K562 (cell line): ENCODE results near the gene ENOSF1. TPM values are rescaled to one million over a fixed set of nuclear protein-coding genes. Genes with fewer than 3 reads are reported as not detected.

Experiments used
- ATAC-seq: fragments of 200-7000 bp; cut with Tn5 transposase; 3 replicates; pipeline ENCODE4 v1.9.1; 2020; ENCODE audit warnings: moderate library complexity
- BruUV-seq: library from RNA; stranded (reverse); fragments of 400-500 nt; replicated peaks from 2 replicates; lab custom pipeline; 2021; lab: Mats Ljungman, UMichigan
- CTCF ChIA-PET: fragments of 300-600 bp; formaldehyde crosslinking; extraction: SDS; loops from one replicate; lab custom pipeline; 2021; ENCODE audit warnings: low intra/inter-chr PET ratio; lab: Yijun Ruan, JAX
- POLR2A ChIA-PET: fragments of 300-600, 350-650 bp; sonication (Branson Sonifier 250); formaldehyde crosslinking; extraction: SDS; loops from one replicate; lab custom pipeline; 2021; ENCODE audit warnings: antibody characterized with exemption, inconsistent platforms; lab: Yijun Ruan, JAX
- DNase-seq, 4 experiments: peaks; one replicate each; pipeline versions ENCODE4 v3.0.0 to v3.0.0-alpha.2; 2011 to 2018; ENCODE audit warnings: low spot score in 3 of 4, mixed read lengths in 3 of 4; ENCODE audit errors: extremely low read depth in 1 of 4
- FAIRE-seq: peaks from 2 replicates; lab custom pipeline; 2011; peaks lifted over from hg19 to GRCh38; lab: Jason Lieb, UNC
- H2AFZ ChIP-seq: 2 replicates; pipeline ENCODE4 v1.6.0; 2011; ENCODE audit warnings: low read depth, low read length, control low read depth, inconsistent platforms
- H3K27ac ChIP-seq: fragments of 200-600 bp; 3 replicates; pipeline ENCODE4 v1.8.0; 2011; ENCODE audit warnings: low read depth, mild to moderate bottlenecking, control low read depth, inconsistent platforms, low read length, moderate library complexity, mixed read lengths; ENCODE audit errors: extremely low read depth
- H3K27me3 ChIP-seq, 2 experiments: fragments of 300-600 bp in 1 of 2; 2 replicates in 1 of 2; 3 replicates in 1 of 2; pipeline versions ENCODE4 v1.6.0 to v1.8.0; 2011; ENCODE audit warnings: inconsistent platforms in 2 of 2, low read length in 2 of 2, mild to moderate bottlenecking in 1 of 2, mixed read lengths in 1 of 2, moderate library complexity in 1 of 2; ENCODE audit not compliant: control insufficient read depth in 2 of 2, insufficient read depth in 2 of 2
- H3K36me3 ChIP-seq: fragments of 300-600 bp; 3 replicates; pipeline ENCODE4 v1.8.0; 2011; ENCODE audit warnings: mild to moderate bottlenecking, low read length, inconsistent platforms; ENCODE audit not compliant: control insufficient read depth, insufficient read depth
- H3K4me1 ChIP-seq, 2 experiments: fragments of 200-600 bp in 1 of 2; replicated peaks in 1 of 2; 2 replicates in 1 of 2; 3 replicates in 1 of 2; pipeline versions ENCODE4 v1.5.1 to v1.8.0; 2011; ENCODE audit warnings: inconsistent platforms in 2 of 2, low read length in 2 of 2, mild to moderate bottlenecking in 1 of 2, mixed read lengths in 1 of 2, moderate library complexity in 1 of 2; ENCODE audit not compliant: control insufficient read depth in 2 of 2, insufficient read depth in 2 of 2
- H3K4me2 ChIP-seq: 2 replicates; pipeline ENCODE4 v1.6.1; 2011; ENCODE audit warnings: low read length, control low read depth, inconsistent platforms, mixed read lengths; ENCODE audit not compliant: insufficient read depth
- H3K4me3 ChIP-seq: fragments of 200-600 bp; sonication (generic), shearing (Covaris generic); 2 replicates; pipeline ENCODE4 v1.5.1; 2016; ENCODE audit warnings: control low read depth, inconsistent platforms
- H3K79me2 ChIP-seq: fragments of 200-600 bp; 3 replicates; pipeline ENCODE4 v1.8.0; 2011; ENCODE audit warnings: low read length, inconsistent platforms; ENCODE audit not compliant: control insufficient read depth, insufficient read depth
- H3K9ac ChIP-seq, 2 experiments: 2 replicates each; pipeline versions ENCODE4 v1.6.0 to v1.6.1; 2011; ENCODE audit warnings: low read depth in 2 of 2, low read length in 2 of 2, control low read depth in 1 of 2, inconsistent platforms in 1 of 2, mild to moderate bottlenecking in 1 of 2, mixed read lengths in 1 of 2; ENCODE audit not compliant: insufficient read depth in 1 of 2
- H3K9me1 ChIP-seq: one replicate; pipeline ENCODE4 v1.6.0; 2011; ENCODE audit warnings: inconsistent platforms, mild to moderate bottlenecking, low read length, moderate library complexity; ENCODE audit not compliant: control insufficient read depth, insufficient read depth
- H3K9me3 ChIP-seq: replicated peaks from 2 replicates; pipeline ENCODE4 v1.5.1; 2011; ENCODE audit warnings: low read depth, low read length, inconsistent platforms; ENCODE audit not compliant: control insufficient read depth, insufficient read depth
- H4K20me1 ChIP-seq: replicated peaks from 2 replicates; pipeline ENCODE4 v1.6.1; 2011; ENCODE audit warnings: low read length, inconsistent platforms, mixed read lengths; ENCODE audit not compliant: control insufficient read depth, insufficient read depth
- ARNT ChIP-seq, 2 experiments: fragments of 450-650 bp; IDR thresholded peaks; 2 replicates each; pipeline ENCODE4 v1.6.1; 2016; ENCODE audit warnings: mild to moderate bottlenecking in 1 of 2
- FOXK2 ChIP-seq, 2 experiments: fragments of 450-650 bp; IDR thresholded peaks in 1 of 2; conservative IDR thresholded peaks in 1 of 2; 2 replicates each; pipeline ENCODE4 v1.6.1; 2016; ENCODE audit warnings: low read depth in 2 of 2, mild to moderate bottlenecking in 1 of 2
- ID3 ChIP-seq, 2 experiments: fragments of 250-450 bp in 1 of 2; fragments of 450-650 bp in 1 of 2; sonication (Bioruptor Pico) in 1 of 2; IDR thresholded peaks; 2 replicates each; pipeline versions ENCODE4 v1.6.1 to v1.8.0; 2016 to 2021; ENCODE audit warnings: mild to moderate bottlenecking in 2 of 2, moderate library complexity in 2 of 2, missing compliant biosample characterization in 1 of 2, missing genetic modification characterization in 1 of 2
- IRF1 ChIP-seq: sonication (generic); formaldehyde crosslinking; IDR thresholded peaks from 2 replicates; pipeline ENCODE4 v1.8.0; 2022; ENCODE audit warnings: missing genetic modification reagents, mild to moderate bottlenecking, borderline replicate concordance
- MECOM ChIP-seq: fragments of 250-450 bp; sonication (Bioruptor Pico); IDR thresholded peaks from 2 replicates; pipeline ENCODE4 v1.8.0; 2022; ENCODE audit warnings: inconsistent platforms
- MIER1 ChIP-seq: fragments of 450-650 bp; IDR thresholded peaks from 2 replicates; pipeline ENCODE4 v1.6.1; 2016; ENCODE audit warnings: antibody characterized with exemption, mild to moderate bottlenecking, low read depth
- NFIC ChIP-seq: fragments of 450-650 bp; IDR thresholded peaks from 2 replicates; pipeline ENCODE4 v1.6.1; 2017; ENCODE audit warnings: mild to moderate bottlenecking, inconsistent platforms
- PRDM10 ChIP-seq: fragments of 450-650 bp; IDR thresholded peaks from 2 replicates; pipeline ENCODE4 v1.6.1; 2018; ENCODE audit not compliant: partially characterized antibody
- RBM34 ChIP-seq: fragments of 200-400 bp; formaldehyde crosslinking; IDR thresholded peaks from 2 replicates; pipeline ENCODE4 v1.6.1; 2018; ENCODE audit warnings: low read length, borderline replicate concordance; ENCODE audit not compliant: insufficient read depth
- STAT5A ChIP-seq: IDR thresholded peaks from 2 replicates; pipeline ENCODE4 v1.6.1; 2012; ENCODE audit warnings: low read length, inconsistent platforms, borderline replicate concordance
- XRCC4 ChIP-seq: IDR thresholded peaks from one replicate; pipeline ENCODE4 v1.6.1; 2011; ENCODE audit not compliant: insufficient read depth, insufficient read length; ENCODE audit errors: extremely low read depth
- ZNF143 ChIP-seq: sonication (generic); formaldehyde crosslinking; IDR thresholded peaks from 2 replicates; pipeline ENCODE4 v1.9.0; 2022; ENCODE audit warnings: mild to moderate bottlenecking, missing genetic modification reagents
- ZNF253 ChIP-seq: fragments of 250-450 bp; sonication (Bioruptor Pico); conservative IDR thresholded peaks from 2 replicates; pipeline ENCODE4 v1.6.1; 2021; ENCODE audit warnings: mild to moderate bottlenecking
- ZNF324 ChIP-seq: fragments of 250-450 bp; sonication (Bioruptor Pico); IDR thresholded peaks from 2 replicates; pipeline ENCODE4 v1.4.0; 2020; ENCODE audit warnings: mild to moderate bottlenecking
- ZNF408 ChIP-seq: fragments of 250-450 bp; sonication (Bioruptor Pico); IDR thresholded peaks from 2 replicates; pipeline ENCODE4 v1.4.0; 2020; ENCODE audit warnings: low read depth, mild to moderate bottlenecking, moderate library complexity
- whole genome bisulfite sequencing: fragments of 100-300 bp; shearing (Covaris generic); methylation state at CpG from one replicate; pipeline ENCODE4 v1.1.6; 2016; ENCODE audit warnings: low coverage, mixed read lengths; ENCODE audit not compliant: insufficient coverage; ENCODE audit errors: missing lambda C conversion rate; 5-methylcytosine and 5-hydroxymethylcytosine counted together
- in situ Hi-C: fragments of 300-500 bp; cut with MboI; formaldehyde crosslinking; loops from 4 replicates; pipeline ENCODE4 v1.15.0; 2018; ENCODE audit warnings: inconsistent platforms, mixed read lengths
- intact Hi-C: fragments of 100-400 bp; cut with micrococcal nuclease; formaldehyde crosslinking; loops from 2 replicates; pipeline ENCODE4 v1.14.2; 2022
- polyA plus RNA-seq, 8 experiments: library from polyadenylated mRNA; depleted of rRNA in 4 of 8; stranded (reverse) in 5 of 8; unstranded in 3 of 8; fragments of >200 nt; fragmentation: Nextera tagmentation in 2 of 8; fragmentation: Illumina TruSeq in 1 of 8; extraction: Ambion mirVana in 2 of 8; extraction: Trizol in 1 of 8; gene quantifications; 2 replicates each; pipeline versions ENCODE4 v1.2.1 to v1.2.3, GENCODE V29; 2011 to 2014; ENCODE audit warnings: inconsistent platforms in 1 of 8, missing spikeins in 1 of 8
- total RNA-seq, 7 experiments: library from RNA; depleted of rRNA in 6 of 7; stranded (reverse); fragments of >200 nt in 6 of 7; fragmentation: Illumina TruSeq in 2 of 7; extraction: Trizol in 2 of 7; gene quantifications; 2 replicates each; pipeline versions ENCODE4 v1.2.1 to v1.2.3, GENCODE V29; 2011 to 2021; ENCODE audit warnings: low replicate concordance in 1 of 7

The ENOSF1 gene
- total and polyA plus RNA-seq, 9 of the 15 experiments (the other 6 are each of a cell fraction or from before 2014, with no cell fraction given) = 15.5 to 66.4 (median 46.5) TPM

GRCh38 chr18:711310-711656 is 1.1 kb downstream of the ENOSF1 start (continued):
- no peak for TF ChIP-seq STAT5A
- TF ChIP-seq ID3 (CRISPR knock-in tag; IDR thresholded peaks at IDR 0.05) = 0 out of 2 replicates have a peak, but pooled peaks have one; percentile 36
- TF ChIP-seq ID3 (tag; IDR thresholded peaks at IDR 0.05) = no peak
- TF ChIP-seq XRCC4 = no peak

- Histone ChIP-seq H3K4me2 (peak overlapping the region; percentile 98), H3K9me3 (no peaks in the 10 kb centered on the region), H3K36me3 (peaks cover 38% of the 10 kb centered on the region), H4K20me1 (no peaks in the 10 kb centered on the region), H3K9me1 (no peaks in the 10 kb centered on the region), H3K4me3 (peak overlapping the region; percentile 63), H3K27ac (peak overlapping the region; percentile 88), H3K9ac (peak overlapping the region in 1 of 2 experiments; percentile 97; a peak in 2 of 4 replicates), H2AFZ (0 out of 2 replicates have a peak overlapping the region, but pooled peaks have one; percentile 77), H3K4me1 (peaks cover 7 to 10% of the 10 kb centered on the region in 2 experiments; a peak in 3 of 5 replicates), H3K27me3 (no peaks in the 10 kb centered on the region), H3K79me2 (peaks cover 57% of the 10 kb centered on the region)
- WGBS = 16% methylated on average over 3 of the region's 3 CpGs
- intact Hi-C loops (no loop called here), in situ Hi-C loops (no loop called here)
- POLR2A ChIA-PET = interaction anchor here (0.7 to 2.1 kb wide), 8 partner anchors 9 to 131 kb away, joined by 3 to 10 read pairs (median 5); partner anchors contain the start of gene TYMS
- FAIRE-seq = no peak
- CTCF ChIA-PET = no interaction called here
- BruUV-seq = no TSS peak
- peak in 1 of 4 experiments; percentile 51 for DNase-seq
- ATAC-seq = no peak
- TF ChIP-seq RBM34 (no peak), FOXK2 (conservative IDR thresholded peaks at IDR 0.05 in 1 of 2, IDR thresholded peaks at IDR 0.05 in 1 of 2; ENCODE audit: low read depth in 2 of 2) (no peak), ZNF143 (CRISPR knock-in tag) (no peak), NFIC (peak; percentile 80), PRDM10 (no peak), ZNF408 (CRISPR knock-in tag) (no peak), IRF1 (CRISPR knock-in tag) (no peak), ZNF324 (CRISPR knock-in tag) (no peak), ARNT (IDR thresholded peaks at IDR 0.05) (no peak), ZNF253 (CRISPR knock-in tag) (no peak), MECOM (CRISPR knock-in tag) (no peak), MIER1 (no peak)
Measured at GRCh38 chr18:710418-711300, 1.8 kb downstream of the ENOSF1 start.
